ENCODE measurements around the gene CNTFR.

The CNTFR gene

DNA sequence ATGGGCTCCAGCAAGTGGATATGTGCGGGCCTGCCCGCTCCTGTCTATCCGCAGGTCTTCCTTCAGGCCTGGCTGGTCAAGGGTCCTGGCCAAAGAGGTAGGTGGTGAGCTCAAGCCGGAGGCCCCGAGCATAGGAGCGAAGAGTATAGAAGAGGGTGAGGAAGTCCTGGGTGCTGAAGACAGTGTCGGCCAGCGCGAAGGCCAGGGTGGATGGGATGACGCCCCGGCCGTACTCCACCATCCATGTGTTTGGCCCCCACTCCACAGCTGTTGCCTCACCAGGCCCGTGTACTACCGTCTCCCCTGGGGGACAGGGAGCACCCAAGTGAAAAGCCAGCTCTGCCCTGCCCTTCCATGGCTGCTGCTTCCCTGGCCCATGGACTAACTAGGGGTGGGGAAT is 46.0 kb upstream of the CNTFR start:
- peaks cover 2% of the 10 kb centered on the region for H3K79me2 ChIP-seq (ENCODE audit: control insufficient read depth, insufficient read depth, low read length)
- DNase-seq, result no peak
- no peak overlapping the region for H3K18ac ChIP-seq (ENCODE audit: low read length)
- no peak overlapping the region for H3K23ac ChIP-seq (ENCODE audit: low read length)
- H2BK15ac ChIP-seq (replicated peaks; ENCODE audit: low read depth), result no peak overlapping the region
- no peak overlapping the region for H3K4ac ChIP-seq (ENCODE audit: low read depth, low read length)
- peaks cover 4% of the 10 kb centered on the region for H3K4me1 ChIP-seq (ENCODE audit: control insufficient read depth, low read depth, low read length)
- H3K4me2 ChIP-seq (ENCODE audit: low read length), result no peak overlapping the region
- peaks cover 8% of the 10 kb centered on the region for H3K27me3 ChIP-seq (ENCODE audit: insufficient read depth, low read length, poor library complexity)
- no peak overlapping the region for H2BK5ac ChIP-seq (ENCODE audit: low read length)
- no peak overlapping the region for H4K8ac ChIP-seq (ENCODE audit: low read depth, low read length)
- H3K56ac ChIP-seq (ENCODE audit: low read length), result peak overlapping the region; percentile 2
- H3K36me3 ChIP-seq (ENCODE audit: control insufficient read depth, insufficient read depth, low read length), result peaks cover 4% of the 10 kb centered on the region
- no peak overlapping the region for H2BK120ac ChIP-seq (ENCODE audit: low read depth, low read length)
- WGBS (ENCODE audit: extremely low coverage, insufficient coverage, low lambda C conversion rate), result no CpG with 5 or more reads among the region's 14 CpGs
- H3K9ac ChIP-seq (ENCODE audit: low read length), result peak overlapping the region; percentile 29
- H3K79me1 ChIP-seq (ENCODE audit: low read length), result peaks cover 4% of the 10 kb centered on the region
- H3K4me3 ChIP-seq (ENCODE audit: low read length), result no peak overlapping the region
- H4K5ac ChIP-seq (ENCODE audit: low read length), result no peak overlapping the region
- H2AK5ac ChIP-seq (ENCODE audit: low read length), result no peak overlapping the region
- H3K27ac ChIP-seq (ENCODE audit: low read depth, low read length), result no peak overlapping the region

GRCh38 chr9:34634551-34635248 is 45.2 kb upstream of the CNTFR start:
- no peak overlapping the region for H3K4ac ChIP-seq (ENCODE audit: low read depth, low read length)
- H2AK5ac ChIP-seq (ENCODE audit: low read length), result no peak overlapping the region
- H3K27ac ChIP-seq (ENCODE audit: low read depth, low read length), result no peak overlapping the region
- H3K79me1 ChIP-seq (ENCODE audit: low read length), result peaks cover 4% of the 10 kb centered on the region
- no peak overlapping the region for H3K23ac ChIP-seq (ENCODE audit: low read length)
- no CpG with 5 or more reads among the region's 3 CpGs for WGBS (ENCODE audit: extremely low coverage, insufficient coverage, low lambda C conversion rate)
- no peak overlapping the region for H2BK5ac ChIP-seq (ENCODE audit: low read length)
- H4K8ac ChIP-seq (ENCODE audit: low read depth, low read length), result no peak overlapping the region
- no peak overlapping the region for H2BK120ac ChIP-seq (ENCODE audit: low read depth, low read length)
- H3K36me3 ChIP-seq (ENCODE audit: control insufficient read depth, insufficient read depth, low read length), result peaks cover 4% of the 10 kb centered on the region
- peaks cover 15% of the 10 kb centered on the region for H3K27me3 ChIP-seq (ENCODE audit: insufficient read depth, low read length, poor library complexity)
- no peak overlapping the region for H4K5ac ChIP-seq (ENCODE audit: low read length)
- no peak overlapping the region for H2BK15ac ChIP-seq (replicated peaks; ENCODE audit: low read depth)
- peaks cover 2% of the 10 kb centered on the region for H3K79me2 ChIP-seq (ENCODE audit: control insufficient read depth, insufficient read depth, low read length)
- peaks cover 4% of the 10 kb centered on the region for H3K4me1 ChIP-seq (ENCODE audit: control insufficient read depth, low read depth, low read length)
- no peak for DNase-seq
- no peak overlapping the region for H3K4me3 ChIP-seq (ENCODE audit: low read length)
- no peak overlapping the region for H3K9ac ChIP-seq (ENCODE audit: low read length)
- H3K18ac ChIP-seq (ENCODE audit: low read length), result no peak overlapping the region
- H3K56ac ChIP-seq (ENCODE audit: low read length), result no peak overlapping the region
- H3K4me2 ChIP-seq (ENCODE audit: low read length), result no peak overlapping the region

DNA sequence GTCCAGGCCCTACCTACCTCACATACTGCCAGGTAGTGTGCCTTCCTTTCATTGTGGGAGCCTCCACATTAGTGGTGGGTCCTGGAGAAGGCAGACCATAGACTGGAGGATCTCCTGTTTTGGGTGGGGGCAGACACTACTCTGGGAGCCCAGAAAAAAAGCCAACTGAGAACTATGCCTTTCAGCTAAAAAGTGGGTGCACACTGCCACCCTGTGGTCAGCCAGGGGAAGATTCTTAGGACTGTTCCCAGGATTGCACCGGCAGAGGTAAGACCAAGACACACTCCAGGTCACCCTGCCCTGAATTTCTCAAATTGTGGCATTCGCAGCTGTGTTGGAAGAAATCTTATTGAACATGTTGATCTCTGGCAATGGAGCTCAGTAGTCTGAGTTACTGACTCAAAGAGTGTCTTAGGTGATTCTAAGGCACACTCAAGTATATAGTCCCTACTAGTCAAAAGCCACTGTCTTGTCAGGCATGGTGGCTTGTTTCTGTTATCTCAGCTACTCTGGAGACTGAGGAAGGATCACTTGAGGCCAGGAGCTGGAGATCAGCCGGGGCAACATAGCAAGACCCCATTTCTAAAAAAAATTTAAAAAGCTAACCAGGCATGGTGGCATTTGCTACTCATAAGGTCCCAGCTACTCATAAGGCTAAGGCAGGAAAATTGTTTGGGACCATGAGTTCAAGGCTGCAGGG is 44.5 kb upstream of the CNTFR start:
- no CpG with 5 or more reads among the region's 3 CpGs for WGBS (ENCODE audit: extremely low coverage, insufficient coverage, low lambda C conversion rate)

DNA sequence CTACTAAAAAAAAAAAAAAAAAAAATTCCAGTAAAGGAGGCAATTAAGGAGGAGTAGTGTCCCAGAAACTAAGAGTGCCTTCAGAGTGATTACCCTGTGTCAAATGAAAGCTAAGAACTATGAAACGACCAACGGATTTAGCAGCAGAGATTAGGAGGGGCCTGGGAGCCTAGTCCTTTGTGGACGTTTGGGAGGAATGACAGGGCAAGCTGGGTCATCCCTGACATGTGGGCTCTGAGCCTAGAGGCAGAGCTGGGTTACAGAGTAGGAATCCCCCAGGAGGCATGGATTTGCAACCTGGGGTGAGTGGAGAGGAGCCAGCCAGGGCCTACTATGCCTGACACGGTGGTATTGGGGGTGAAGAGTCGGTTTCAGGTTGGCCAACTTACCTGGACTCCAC is 43.6 kb upstream of the CNTFR start:
- no peak overlapping the region for H2BK120ac ChIP-seq (ENCODE audit: low read depth, low read length)
- peaks cover 3% of the 10 kb centered on the region for H3K4me1 ChIP-seq (ENCODE audit: control insufficient read depth, low read depth, low read length)
- no peak for DNase-seq
- peaks cover 27% of the 10 kb centered on the region for H3K27me3 ChIP-seq (ENCODE audit: insufficient read depth, low read length, poor library complexity)
- H3K79me1 ChIP-seq (ENCODE audit: low read length), result peaks cover 4% of the 10 kb centered on the region
- H3K18ac ChIP-seq (ENCODE audit: low read length), result no peak overlapping the region
- no peak overlapping the region for H3K56ac ChIP-seq (ENCODE audit: low read length)
- H3K23ac ChIP-seq (ENCODE audit: low read length), result no peak overlapping the region
- no peak overlapping the region for H4K5ac ChIP-seq (ENCODE audit: low read length)
- no peak overlapping the region for H3K27ac ChIP-seq (ENCODE audit: low read depth, low read length)
- no peak overlapping the region for H2BK5ac ChIP-seq (ENCODE audit: low read length)
- no peak overlapping the region for H4K8ac ChIP-seq (ENCODE audit: low read depth, low read length)
- no peak overlapping the region for H3K9ac ChIP-seq (ENCODE audit: low read length)
- no CpG with 5 or more reads among the region's 5 CpGs for WGBS (ENCODE audit: extremely low coverage, insufficient coverage, low lambda C conversion rate)
- H3K36me3 ChIP-seq (ENCODE audit: control insufficient read depth, insufficient read depth, low read length), result peaks cover 4% of the 10 kb centered on the region
- peaks cover 2% of the 10 kb centered on the region for H3K79me2 ChIP-seq (ENCODE audit: control insufficient read depth, insufficient read depth, low read length)
- H3K4me2 ChIP-seq (ENCODE audit: low read length), result no peak overlapping the region
- H2AK5ac ChIP-seq (ENCODE audit: low read length), result no peak overlapping the region
- no peak overlapping the region for H2BK15ac ChIP-seq (replicated peaks; ENCODE audit: low read depth)
- no peak overlapping the region for H3K4ac ChIP-seq (ENCODE audit: low read depth, low read length)
- no peak overlapping the region for H3K4me3 ChIP-seq (ENCODE audit: low read length)

More for the DNA sequence above, 44.5 kb upstream of the CNTFR start:
- H3K56ac ChIP-seq (ENCODE audit: low read length), result peak overlapping the region; percentile 73
- H4K8ac ChIP-seq (ENCODE audit: low read depth, low read length), result no peak overlapping the region
- H2BK120ac ChIP-seq (ENCODE audit: low read depth, low read length), result no peak overlapping the region
- peaks cover 2% of the 10 kb centered on the region for H3K79me2 ChIP-seq (ENCODE audit: control insufficient read depth, insufficient read depth, low read length)
- H2BK15ac ChIP-seq (replicated peaks; ENCODE audit: low read depth), result no peak overlapping the region
- no peak overlapping the region for H3K23ac ChIP-seq (ENCODE audit: low read length)
- H4K5ac ChIP-seq (ENCODE audit: low read length), result no peak overlapping the region
- H3K18ac ChIP-seq (ENCODE audit: low read length), result no peak overlapping the region
- peak; percentile 80 for DNase-seq
- peaks cover 21% of the 10 kb centered on the region for H3K27me3 ChIP-seq (ENCODE audit: insufficient read depth, low read length, poor library complexity)
- H3K27ac ChIP-seq (ENCODE audit: low read depth, low read length), result no peak overlapping the region
- H3K4me2 ChIP-seq (ENCODE audit: low read length), result no peak overlapping the region
- H3K4me3 ChIP-seq (ENCODE audit: low read length), result no peak overlapping the region
- H3K9ac ChIP-seq (ENCODE audit: low read length), result peak overlapping the region; percentile 44
- peak overlapping the region; percentile 88 for H2AK5ac ChIP-seq (ENCODE audit: low read length)
- peaks cover 4% of the 10 kb centered on the region for H3K36me3 ChIP-seq (ENCODE audit: control insufficient read depth, insufficient read depth, low read length)
- no peak overlapping the region for H3K4ac ChIP-seq (ENCODE audit: low read depth, low read length)
- H2BK5ac ChIP-seq (ENCODE audit: low read length), result no peak overlapping the region
- H3K4me1 ChIP-seq (ENCODE audit: control insufficient read depth, low read depth, low read length), result peaks cover 4% of the 10 kb centered on the region
- peaks cover 4% of the 10 kb centered on the region for H3K79me1 ChIP-seq (ENCODE audit: low read length)

DNA sequence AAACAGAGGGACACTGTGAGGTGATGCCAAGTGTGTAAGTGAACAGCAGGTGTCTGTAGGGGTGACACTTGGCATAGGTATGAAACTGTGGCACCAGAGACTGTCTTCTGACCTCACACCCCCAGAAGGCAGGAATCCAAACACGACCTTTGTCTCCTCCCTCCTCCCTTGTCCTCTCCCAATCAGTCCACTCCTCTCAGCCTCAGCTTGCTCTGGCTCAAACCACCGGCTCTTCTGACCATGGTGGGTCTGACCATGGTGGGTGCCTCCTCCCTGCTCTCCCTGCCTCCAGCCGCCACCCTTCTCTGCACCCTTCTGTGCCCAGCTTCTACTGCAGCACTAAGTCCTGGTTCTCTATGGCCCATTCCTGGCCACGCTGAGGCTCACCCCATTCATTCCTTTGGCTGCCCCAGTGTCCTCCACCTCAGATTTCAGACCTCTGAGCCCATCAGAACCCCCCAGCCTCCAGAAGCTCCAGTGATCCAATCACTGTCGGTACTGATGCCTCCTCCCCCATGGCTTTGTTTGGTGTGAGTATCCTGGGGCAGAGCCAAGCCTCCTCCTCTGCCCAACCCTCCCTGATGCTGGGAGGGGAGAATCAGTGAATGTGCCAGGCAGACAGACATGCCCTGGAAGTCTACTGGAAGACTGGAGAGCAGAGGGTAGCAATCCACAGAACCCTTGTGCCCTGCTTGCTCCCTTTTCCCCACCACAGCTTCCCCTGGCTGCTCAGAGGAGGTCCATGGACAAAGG is 41.1 kb upstream of the CNTFR start:
- Histone ChIP-seq H3K79me1 (ENCODE audit: low read length) (no peaks in the 10 kb centered on the region), H3K4ac (ENCODE audit: low read depth, low read length) (no peak overlapping the region), H3K4me1 (ENCODE audit: control insufficient read depth, low read depth, low read length) (peaks cover 2% of the 10 kb centered on the region), H3K4me3 (ENCODE audit: low read length) (no peak overlapping the region), H2BK5ac (ENCODE audit: low read length) (no peak overlapping the region), H3K79me2 (ENCODE audit: control insufficient read depth, insufficient read depth, low read length) (no peaks in the 10 kb centered on the region), H3K9ac (ENCODE audit: low read length) (no peak overlapping the region), H3K27ac (ENCODE audit: low read depth, low read length) (no peak overlapping the region), H3K23ac (ENCODE audit: low read length) (no peak overlapping the region), H3K56ac (ENCODE audit: low read length) (no peak overlapping the region), H2AK5ac (ENCODE audit: low read length) (no peak overlapping the region), H3K36me3 (ENCODE audit: control insufficient read depth, insufficient read depth, low read length) (peaks cover 4% of the 10 kb centered on the region), H4K5ac (ENCODE audit: low read length) (no peak overlapping the region), H3K4me2 (ENCODE audit: low read length) (no peak overlapping the region), H3K27me3 (ENCODE audit: insufficient read depth, low read length, poor library complexity) (peaks cover 53% of the 10 kb centered on the region), H2BK120ac (ENCODE audit: low read depth, low read length) (no peak overlapping the region), H4K8ac (ENCODE audit: low read depth, low read length) (no peak overlapping the region), H2BK15ac (replicated peaks; ENCODE audit: low read depth) (no peak overlapping the region), H3K18ac (ENCODE audit: low read length) (no peak overlapping the region)
- no CpG with 5 or more reads among the region's 5 CpGs for WGBS (ENCODE audit: extremely low coverage, insufficient coverage, low lambda C conversion rate)
- DNase-seq, result no peak
